HG03039 (cell line): ENCODE measurements around the gene GSDMA.
A peak's percentile ranks its signal among the peaks of the same experiment; 100 is the strongest.

Source experiments
- ATAC-seq: cut with Tn5 transposase; IDR thresholded peaks from one replicate; pipeline ENCODE4 v1.9.1; 2021; ENCODE audit warnings: mild to moderate bottlenecking, moderate library complexity; ENCODE audit not compliant: unreplicated experiment

GSDMA gene

GRCh38 chr17:39954876-39955275 is 7.9 kb upstream of the GSDMA start:
- no peak for ATAC-seq

GRCh38 chr17:39955726-39956225 is 7.0 kb upstream of the GSDMA start:
- ATAC-seq, result no peak

DNA sequence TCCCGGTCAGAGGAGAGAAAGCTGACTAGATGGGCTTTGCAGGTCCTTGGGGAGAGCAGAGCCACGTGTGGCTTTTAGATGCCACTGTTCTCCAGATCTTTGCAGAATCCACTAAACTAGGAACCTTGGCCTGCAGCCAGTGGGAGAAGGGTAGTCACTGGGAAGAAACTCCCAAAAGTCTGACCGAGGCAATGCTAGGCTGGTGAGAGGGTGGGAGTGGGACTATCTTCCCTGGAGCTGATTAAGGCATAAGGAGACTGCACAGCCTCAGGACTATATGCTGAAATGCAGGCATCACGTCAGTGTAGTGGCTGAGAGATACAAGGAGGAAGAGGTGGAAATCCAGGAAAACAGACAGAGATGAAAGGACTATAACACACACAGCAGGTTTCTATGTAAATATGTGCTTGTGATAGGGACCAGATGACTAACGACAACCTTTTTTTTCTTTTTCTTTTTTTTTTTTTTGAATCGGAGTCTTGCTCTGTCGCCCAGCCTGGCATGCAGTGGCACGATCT is 2.2 kb upstream of the GSDMA start:
- no peak for ATAC-seq

DNA sequence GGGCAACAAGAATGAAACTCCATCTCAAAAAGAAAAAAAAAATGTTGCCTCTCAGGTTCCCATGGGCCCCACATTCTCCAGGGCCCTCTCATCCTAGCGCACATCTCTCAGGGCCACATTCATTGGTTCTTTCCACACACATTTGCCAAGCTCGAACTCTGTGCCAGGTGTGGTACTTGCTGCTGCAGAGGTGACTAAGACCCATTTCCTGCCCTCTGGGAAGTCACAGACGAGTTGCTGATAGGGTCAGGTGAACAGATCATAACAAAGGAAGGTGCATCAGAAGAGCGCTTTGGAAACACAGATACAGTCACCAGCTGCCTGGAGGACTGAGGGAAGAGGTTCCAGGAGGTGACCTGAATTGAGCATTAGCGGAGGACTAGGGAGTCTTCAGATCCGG is 1.0 kb downstream of the GSDMA start:
- ATAC-seq, result no peak

- no peak for ATAC-seq
Observed at GRCh38 chr17:39965017-39965699, 2.4 kb downstream of the GSDMA start.

GRCh38 chr17:39966771-39967170 is 4.0 kb downstream of the GSDMA start:
- no peak for ATAC-seq

GRCh38 chr17:39968761-39969160 is 6.0 kb downstream of the GSDMA start:
- no peak for ATAC-seq

DNA sequence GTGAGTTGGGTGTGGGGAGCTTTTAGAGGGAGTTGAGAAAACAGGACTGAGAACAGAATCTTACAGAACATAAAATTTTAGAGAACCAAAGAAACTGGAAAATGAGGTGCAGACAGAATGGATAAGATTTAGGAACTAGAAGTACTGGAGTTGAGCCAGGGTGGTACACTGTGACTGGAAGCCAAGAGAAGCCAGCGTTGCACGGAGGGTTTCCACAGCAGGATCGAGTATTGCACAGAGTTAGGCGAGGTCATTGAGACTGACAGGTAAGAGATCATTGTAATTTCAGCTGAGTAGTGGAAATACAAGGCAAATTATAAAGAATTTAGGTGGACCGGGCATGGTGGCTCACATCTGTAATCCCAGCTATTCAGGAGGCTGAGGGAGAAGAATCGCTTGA is 6.6 kb downstream of the GSDMA start:
- ATAC-seq, result no peak

DNA sequence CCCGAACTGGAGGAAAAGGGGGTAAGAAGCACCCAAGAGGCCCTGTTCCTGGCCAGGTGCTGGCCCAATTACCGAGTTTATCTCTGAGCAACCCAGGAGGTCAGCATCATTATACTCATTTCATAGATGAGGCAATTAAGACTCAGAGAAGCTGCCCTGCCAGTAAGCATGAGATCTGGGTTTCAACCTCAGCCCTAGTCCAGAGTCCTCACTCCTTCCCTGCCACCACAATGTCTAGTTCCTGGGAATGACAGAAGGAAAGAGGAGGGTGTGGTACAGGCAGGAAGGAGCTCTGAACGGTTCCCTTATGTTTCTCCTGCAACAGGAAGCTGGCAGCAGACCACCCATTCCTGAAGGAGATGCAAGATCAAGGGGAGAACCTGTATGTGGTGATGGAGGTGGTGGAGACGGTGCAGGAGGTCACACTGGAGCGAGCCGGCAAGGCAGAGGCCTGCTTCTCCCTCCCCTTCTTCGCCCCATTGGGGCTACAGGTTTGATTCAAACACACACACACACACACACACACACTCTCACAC is 7.4 kb downstream of the GSDMA start:
- ATAC-seq, result no peak

GRCh38 chr17:39971076-39971603 is 8.3 kb downstream of the GSDMA start:
- ATAC-seq, result no peak

- ATAC-seq, result no peak
Observed at GRCh38 chr17:39972271-39972670, 9.5 kb downstream of the GSDMA start.

GRCh38 chr17:39973496-39973895 is 10.7 kb downstream of the GSDMA start:
- ATAC-seq, result no peak

DNA sequence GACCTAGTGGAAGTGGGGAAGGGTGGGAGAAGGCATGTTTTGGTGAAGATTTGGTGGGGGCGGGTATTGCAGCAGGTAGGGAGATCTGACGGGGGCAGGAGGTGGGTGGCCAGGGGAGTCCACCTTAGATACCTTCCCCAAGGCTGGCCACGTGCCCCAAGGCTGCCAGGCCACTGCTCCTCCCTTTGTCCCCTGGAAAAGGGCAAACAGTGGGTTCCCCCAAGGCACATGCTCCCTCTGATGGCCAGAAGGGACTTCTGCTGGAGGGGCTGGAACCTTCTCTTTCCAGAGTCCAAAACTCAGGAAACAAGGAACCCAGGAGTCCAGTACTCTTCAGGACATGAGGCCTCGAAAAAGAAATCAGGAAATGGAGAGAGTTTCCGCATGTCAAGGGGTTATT is 11.6 kb downstream of the GSDMA start:
- no peak for ATAC-seq

GRCh38 chr17:39975801-39976200 is 13.0 kb downstream of the GSDMA start:
- no peak for ATAC-seq

GRCh38 chr17:39979016-39979670 is 16.3 kb downstream of the GSDMA start:
- no peak for ATAC-seq

GRCh38 chr17:39979893-39980350 is 17.1 kb downstream of the GSDMA start:
- peak; percentile 7 for ATAC-seq

- ATAC-seq, result peak; percentile 88
Observed at GRCh38 chr17:39980351-39981206, 17.8 kb downstream of the GSDMA start, which contains the start of gene PSMD3. Gene PSMD3, plus strand, starts transcription at chr17:39980807. Its CDS starts 164 bp downstream, at chr17:39980971.

GRCh38 chr17:39981207-39981741 is 18.5 kb downstream of the GSDMA start:
- no peak for ATAC-seq

GRCh38 chr17:39981766-39982375 is 19.1 kb downstream of the GSDMA start:
- ATAC-seq, result no peak
